Fibroblast of lung (primary cell): Measurements from ENCODE around the gene METTL23.
"Not testable (repeated sequence)": the region's sequence is repeated elsewhere in the genome, so short reads cannot be mapped to it uniquely, and the experiment has no call there.

Source experiments
- CTCF ChIP-seq, 2 donors: IDR thresholded peaks in 1 of 2; conservative IDR thresholded peaks in 1 of 2; 1 replicate in 1 of 2; 2 replicates in 1 of 2; pipeline ENCODE4 v1.5.1; 2011 to 2012; ENCODE audit warnings: low read length in 2 of 2, control low read depth in 1 of 2, inconsistent platforms in 1 of 2, low read depth in 1 of 2, mild to moderate bottlenecking in 1 of 2
- EZH2 ChIP-seq: IDR thresholded peaks from 2 replicates; pipeline ENCODE4 v1.5.1; 2012; ENCODE audit warnings: low read length, control low read depth, mild to moderate bottlenecking; ENCODE audit errors: missing control alignments

- not testable (repeated sequence) for TF ChIP-seq CTCF (conservative IDR thresholded peaks at IDR 0.05 in 1 of 2, IDR thresholded peaks at IDR 0.05 in 1 of 2; ENCODE audit: low read depth in 1 of 2, low read length in 2 of 2); EZH2
Observed at GRCh38 chr17:76722977-76723376, 3.7 kb upstream of the METTL23 start.
